ENCODE data around the gene ZFP28.

Gene ZFP28

DNA sequence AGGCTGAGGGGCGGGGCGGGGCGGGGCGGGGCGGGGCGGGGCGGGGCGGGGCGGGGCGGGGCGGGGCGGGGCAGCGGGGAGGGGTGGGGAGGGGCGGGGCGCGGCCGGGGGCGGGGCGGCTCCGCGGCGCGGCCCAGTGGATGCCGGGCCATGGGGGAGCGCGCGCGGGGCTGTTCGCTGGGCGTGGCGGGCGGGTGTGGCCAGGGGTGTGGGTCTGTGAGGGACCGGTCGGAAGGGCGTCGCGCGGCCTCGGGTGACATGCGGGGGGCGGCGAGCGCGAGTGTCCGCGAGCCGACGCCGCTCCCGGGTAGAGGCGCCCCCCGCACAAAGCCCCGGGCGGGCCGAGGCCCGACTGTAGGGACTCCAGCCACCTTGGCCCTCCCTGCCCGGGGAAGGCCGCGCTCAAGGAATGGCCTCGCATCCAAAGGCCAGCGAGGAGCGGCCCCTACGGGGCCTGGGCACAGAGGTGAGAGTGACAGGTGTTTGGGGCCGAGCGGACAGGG is at the start of gene ZFP28:
TSS of gene ZFP28 (plus strand) at position 188 of the 503 bp plus-strand sequence. CDS start at position 259, 71 bp downstream.
- no peak for DNase-seq

GRCh38 chr19:56491399-56491798 is 47.3 kb upstream of the ZFP28 start:
- no peak for DNase-seq

DNA sequence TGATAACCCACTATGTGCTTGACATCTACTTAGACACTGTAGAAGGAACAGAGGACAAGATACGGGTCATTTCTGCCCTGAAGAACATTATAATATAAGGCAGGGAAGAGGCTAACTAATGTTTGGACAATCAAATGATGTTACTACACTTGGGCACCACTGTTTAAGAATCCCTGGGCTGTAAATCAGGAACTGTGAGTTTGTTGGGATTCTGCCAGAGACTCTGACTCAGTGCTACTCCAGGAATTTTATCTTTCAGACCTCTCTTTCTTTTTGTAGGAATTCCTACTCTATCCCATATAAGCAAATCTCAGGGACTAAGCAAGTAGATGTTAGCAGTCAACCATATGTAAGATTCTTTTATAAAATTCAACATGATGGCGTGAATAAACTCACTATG is 34.2 kb upstream of the ZFP28 start:
- no peak for DNase-seq

- DNase-seq, result peak; percentile 98
These were observed 31.1 kb upstream of the ZFP28 start, which contains the start of gene ZNF471 for GRCh38 chr19:56507446-56508289. Gene ZNF471 (plus strand): TSS chr19:56507855. CDS start chr19:56511572, 3,717 bp downstream.

DNA sequence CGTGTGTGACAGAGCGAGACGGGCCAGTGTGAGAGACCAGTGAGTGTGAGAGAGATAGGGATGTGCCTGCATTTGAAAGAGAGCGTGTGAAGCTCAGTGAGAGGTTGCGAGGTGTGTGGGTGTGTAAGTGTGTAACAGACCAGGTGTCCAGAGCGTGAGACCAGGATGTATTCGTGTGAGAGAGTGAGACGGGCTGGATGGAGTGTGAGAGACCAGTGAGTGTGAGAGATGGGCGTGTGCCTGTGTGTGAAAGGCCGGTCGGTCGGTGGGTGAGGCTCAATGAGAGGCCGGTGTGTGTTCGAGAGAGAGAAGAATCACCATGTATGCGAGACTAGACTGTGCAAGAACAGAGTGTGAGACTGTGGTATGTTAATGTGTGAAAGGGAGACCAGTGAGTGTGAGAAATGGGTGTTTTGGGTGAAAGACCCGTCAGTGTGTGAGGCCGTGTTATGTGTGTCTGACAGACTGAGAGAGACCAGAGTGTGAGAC is 30.4 kb upstream of the ZFP28 start:
- no peak for DNase-seq

DNA sequence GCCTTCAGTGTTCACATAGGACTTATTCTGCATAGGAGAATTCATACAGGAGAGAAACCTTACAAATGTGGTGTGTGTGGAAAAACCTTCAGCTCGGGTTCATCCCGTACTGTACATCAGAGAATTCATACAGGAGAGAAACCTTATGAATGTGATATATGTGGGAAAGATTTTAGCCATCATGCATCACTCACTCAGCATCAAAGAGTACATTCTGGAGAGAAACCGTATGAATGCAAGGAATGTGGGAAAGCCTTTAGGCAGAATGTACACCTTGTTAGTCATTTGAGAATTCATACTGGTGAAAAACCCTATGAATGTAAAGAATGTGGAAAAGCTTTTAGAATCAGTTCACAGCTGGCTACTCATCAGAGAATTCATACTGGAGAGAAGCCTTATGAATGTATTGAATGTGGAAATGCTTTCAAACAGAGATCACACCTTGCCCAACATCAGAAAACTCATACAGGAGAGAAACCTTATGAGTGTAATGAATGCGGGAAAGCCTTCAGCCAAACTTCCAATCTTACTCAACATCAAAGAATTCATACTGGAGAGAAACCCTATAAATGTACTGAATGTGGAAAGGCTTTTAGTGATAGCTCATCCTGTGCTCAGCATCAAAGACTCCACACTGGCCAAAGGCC is 13.4 kb upstream of the ZFP28 start:
- no peak for DNase-seq

GRCh38 chr19:56537442-56537841 is 1.3 kb upstream of the ZFP28 start:
- DNase-seq, result no peak

- DNase-seq, result peak; percentile 95
These were observed 441 bp upstream of the ZFP28 start for GRCh38 chr19:56538254-56538760.

DNA sequence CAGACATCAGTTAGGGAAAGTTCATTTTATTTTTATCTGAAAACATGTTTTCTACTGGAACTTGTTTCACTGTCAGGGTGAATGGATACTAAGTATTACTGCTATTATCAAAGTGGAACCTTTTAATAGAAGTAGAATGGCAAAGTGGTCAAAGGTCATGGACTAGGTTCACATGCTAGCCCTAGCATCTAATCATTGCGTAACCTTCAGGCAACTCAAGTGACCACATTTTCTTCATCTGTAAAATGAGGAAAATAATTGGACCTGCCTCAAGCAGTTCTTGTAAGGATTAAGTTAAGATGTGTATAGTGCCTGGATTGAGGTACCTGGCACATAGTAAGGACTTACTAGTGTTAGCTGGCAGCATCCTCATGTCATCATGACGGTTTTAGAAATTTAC is 5.0 kb downstream of the ZFP28 start:
- DNase-seq, result no peak

DNA sequence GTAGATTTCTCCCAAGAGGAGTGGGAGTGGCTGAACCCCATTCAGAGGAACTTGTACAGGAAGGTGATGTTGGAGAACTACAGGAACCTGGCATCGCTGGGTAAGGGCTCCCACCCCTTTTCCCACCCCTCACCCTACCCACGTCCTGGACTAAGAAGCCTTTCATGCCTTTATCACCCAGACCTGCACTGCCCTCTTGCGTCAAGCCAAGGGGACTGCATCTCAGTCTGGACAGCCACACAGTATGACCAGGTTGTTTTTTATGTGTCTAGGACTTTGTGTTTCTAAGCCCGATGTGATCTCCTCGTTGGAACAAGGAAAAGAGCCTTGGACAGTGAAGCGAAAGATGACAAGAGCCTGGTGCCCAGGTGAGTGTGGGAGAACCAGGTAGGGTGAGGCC is 8.8 kb downstream of the ZFP28 start:
- DNase-seq, result no peak

- DNase-seq, result no peak
These were observed 15.6 kb downstream of the ZFP28 start for GRCh38 chr19:56554272-56554869.

GRCh38 chr19:56562766-56563165 is 24.0 kb downstream of the ZFP28 start:
- no peak for DNase-seq

GRCh38 chr19:56566904-56567273 is 28.1 kb downstream of the ZFP28 start:
- peak; percentile 33 for DNase-seq

- peak; percentile 92 for DNase-seq
These were observed 28.7 kb downstream of the ZFP28 start, which contains the start of gene ZNF470 for GRCh38 chr19:56567274-56568120. Gene ZNF470 (plus strand): TSS chr19:56567468. CDS start chr19:56570312, 2,844 bp downstream.

DNA sequence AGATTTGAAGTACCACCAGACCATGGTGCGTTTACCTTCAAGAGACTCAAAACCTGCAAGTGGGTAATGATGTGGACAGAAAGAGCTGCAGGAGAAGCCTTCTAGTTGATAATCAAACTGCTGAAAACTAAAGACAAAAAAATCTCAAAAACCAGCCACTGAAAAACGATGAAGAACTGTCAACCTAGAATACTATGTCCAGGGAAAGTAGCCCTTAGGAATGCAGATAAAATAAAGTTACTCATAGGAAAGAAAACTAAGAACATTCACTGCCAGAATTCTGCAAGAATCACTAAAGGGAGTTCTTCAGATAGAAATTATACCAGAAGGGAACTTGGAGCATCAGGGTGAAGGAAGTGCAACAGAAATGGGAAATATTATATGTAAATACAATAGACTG is 33.8 kb downstream of the ZFP28 start:
- DNase-seq, result no peak

DNA sequence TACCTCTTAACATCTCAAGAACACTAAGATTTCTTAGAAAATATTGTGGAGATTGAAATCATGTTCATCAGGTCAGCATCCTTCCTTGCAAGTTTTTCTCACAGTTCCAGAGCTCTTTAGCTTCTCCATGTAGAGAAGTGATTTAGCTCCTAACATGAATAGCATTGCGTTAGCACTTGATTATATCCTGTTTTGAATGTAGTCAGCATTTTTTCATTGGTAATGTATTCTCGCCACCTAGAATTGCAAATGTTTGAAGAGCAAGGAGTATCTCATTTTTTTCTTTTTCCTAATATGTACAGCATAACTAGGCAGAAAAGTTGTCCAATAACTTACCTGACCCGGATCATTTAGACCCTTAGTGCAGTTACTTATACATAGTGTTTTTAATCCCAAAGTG is 35.2 kb downstream of the ZFP28 start:
- no peak for DNase-seq

- no peak for DNase-seq
These were observed 39.2 kb downstream of the ZFP28 start for GRCh38 chr19:56577719-56578602.

DNA sequence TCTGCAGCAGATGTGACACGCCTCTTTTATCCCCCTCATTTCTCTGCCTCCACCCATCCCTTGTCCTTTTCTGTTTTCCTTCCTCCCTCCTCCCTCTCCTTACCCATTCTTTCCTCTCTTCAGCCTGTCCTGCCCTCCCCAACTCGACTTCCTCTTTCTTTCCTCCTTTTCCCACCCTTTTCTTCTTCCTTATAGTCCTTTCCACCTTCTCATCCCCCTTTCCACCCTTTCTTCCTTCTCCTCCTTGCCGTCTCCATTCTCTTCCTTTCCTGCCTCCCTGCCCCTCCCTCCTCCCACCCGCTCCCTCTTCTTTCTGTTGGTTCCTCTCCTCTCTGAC is 55.7 kb downstream of the ZFP28 start:
- no peak for DNase-seq

GRCh38 chr19:56594783-56595547 is 56.2 kb downstream of the ZFP28 start, which contains the start of gene ZNF71:
Gene ZNF71 (plus strand): TSS chr19:56595302. CDS start chr19:56601559, 6,257 bp downstream.
- DNase-seq, result peak; percentile 83

- DNase-seq, result no peak
These were observed 56.8 kb downstream of the ZFP28 start for GRCh38 chr19:56595548-56595899.
